Activated gamma-delta T cell treated with anti-CD3 and anti-CD28 coated beads, Interleukin-2, amount 50 U/mL, for 16 hours (primary cell): ENCODE measurements around the gene B4GALT6.

Experiments
- DNase-seq: peaks from one replicate; pipeline ENCODE4 v3.0.0-alpha.2; 2020; ENCODE audit warnings: low read depth

Gene B4GALT6

DNA sequence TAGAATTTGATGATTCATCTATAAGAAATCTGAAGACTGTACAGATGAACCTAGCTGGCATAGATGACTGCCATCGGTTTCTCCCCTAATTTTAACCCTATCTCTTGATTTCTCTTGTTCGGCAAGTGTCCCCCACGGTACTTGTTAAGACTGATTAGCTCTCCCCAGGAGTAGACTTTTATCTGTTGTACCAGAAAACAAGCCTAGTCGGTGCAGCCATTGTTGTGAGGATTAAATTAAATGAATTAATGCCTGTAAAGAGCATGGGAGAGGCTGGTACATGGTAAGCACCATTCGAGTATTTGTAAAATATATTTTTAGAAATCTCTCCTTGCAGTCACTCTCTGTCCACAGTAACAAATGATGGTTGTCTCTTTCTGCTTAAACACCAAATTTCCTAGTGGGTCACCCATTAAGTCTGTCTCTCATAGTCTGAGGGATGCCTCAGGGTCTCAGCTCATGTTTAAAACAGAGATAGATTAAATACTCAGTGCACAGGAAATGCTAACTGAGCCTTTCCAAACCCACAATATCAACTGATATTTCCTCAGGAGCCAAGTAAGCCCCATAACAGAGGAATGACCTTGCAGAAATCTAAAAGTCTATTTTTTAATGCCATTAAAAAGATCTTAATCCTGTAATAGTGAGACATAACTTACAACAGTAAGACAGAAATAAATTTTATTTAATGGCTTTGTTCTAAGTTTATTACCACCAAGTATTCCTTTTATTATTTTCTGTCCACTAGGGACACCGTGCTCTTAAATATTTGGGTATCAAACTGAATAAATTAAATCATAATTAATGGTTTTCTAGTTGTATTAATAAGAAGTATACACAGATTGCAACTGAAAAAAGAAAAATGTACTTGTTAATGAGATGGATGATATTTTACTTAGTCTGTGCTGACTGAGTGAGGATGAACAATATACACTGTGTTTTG lies 2.9 kb upstream of the B4GALT6 start:
- DNase-seq, result no peak

DNA sequence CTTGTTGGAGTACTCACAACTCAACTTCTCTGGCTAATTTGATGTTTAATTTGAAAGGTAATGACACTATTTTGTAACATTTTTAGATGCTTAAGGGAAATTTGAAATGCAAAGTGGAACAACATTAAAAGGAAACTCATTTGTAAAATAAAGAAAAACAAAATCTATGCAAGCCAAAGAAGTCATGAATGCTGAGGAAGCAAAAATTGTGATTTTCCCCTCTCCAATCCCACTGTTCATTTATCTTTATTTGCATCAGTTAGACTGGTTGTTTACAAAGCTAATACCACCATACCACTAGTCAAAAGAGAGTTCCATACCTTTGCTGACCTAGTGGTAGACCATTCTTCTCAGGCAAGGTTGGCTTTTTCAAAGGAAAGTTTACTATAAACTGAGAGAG lies 2.2 kb upstream of the B4GALT6 start:
- DNase-seq, result no peak

DNA sequence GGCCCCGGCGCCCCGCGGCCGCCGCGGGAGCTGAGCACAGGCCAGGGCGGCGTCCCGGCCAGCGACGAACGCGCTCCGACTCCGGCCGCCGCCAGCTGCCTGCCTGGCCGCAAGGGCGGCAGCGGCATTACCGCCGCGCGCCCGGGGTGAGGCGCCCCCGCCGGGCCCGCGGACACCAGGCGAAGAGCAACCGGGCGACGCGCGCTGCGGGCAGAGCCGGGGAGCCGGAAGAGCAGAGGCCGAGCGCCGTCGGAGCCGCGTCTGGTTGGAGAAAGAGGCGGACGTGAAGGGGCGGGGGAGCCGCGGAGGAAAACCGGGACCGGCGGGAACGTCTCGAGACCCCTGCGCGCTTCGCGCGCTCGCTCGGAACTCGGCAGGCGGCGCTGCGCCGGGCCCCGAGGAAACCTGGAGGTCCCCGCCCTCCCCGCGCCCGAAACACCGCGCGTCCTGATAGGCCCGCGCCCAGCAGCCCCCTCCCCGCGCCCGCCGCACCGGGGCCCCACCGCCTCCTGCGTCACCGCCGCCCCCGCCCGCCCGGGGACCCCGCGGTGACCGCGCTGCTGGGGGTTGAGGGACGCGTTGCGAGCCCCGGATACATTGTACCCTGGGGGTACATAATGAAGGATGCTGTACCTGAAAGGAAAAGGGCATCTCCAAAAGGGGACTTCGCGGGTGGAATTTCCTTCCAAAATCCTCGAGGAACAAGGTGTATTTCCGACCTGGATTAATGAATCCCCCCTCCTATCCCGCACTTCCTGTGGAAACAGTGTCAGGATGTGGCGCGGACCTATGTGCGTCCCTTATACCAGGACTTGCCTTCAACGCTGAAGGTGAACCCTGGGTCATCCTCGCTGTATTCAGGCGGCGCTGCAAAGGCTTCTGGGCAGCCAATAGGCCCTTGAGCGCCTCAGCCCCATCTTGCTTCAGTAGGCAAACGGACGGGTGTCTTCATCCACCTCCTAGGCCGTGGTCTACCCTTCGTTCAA lies 1.0 kb upstream of the B4GALT6 start:
- peak; percentile 14 for DNase-seq

DNA sequence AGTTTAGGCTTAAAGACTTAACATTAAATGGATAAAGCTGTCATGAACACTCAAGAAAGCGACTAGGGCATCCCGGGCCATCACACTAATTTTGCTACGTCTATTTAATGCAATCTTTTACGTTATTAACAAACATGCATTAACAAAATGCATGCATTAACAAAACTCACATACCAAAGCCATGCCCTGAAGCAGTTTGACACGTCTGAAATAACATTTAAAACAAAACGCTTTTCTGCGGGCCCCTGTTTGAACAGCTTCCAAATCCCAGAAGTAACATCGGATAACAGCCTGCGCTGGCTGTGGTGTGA lies 458 bp downstream of the B4GALT6 start:
- no peak for DNase-seq

DNA sequence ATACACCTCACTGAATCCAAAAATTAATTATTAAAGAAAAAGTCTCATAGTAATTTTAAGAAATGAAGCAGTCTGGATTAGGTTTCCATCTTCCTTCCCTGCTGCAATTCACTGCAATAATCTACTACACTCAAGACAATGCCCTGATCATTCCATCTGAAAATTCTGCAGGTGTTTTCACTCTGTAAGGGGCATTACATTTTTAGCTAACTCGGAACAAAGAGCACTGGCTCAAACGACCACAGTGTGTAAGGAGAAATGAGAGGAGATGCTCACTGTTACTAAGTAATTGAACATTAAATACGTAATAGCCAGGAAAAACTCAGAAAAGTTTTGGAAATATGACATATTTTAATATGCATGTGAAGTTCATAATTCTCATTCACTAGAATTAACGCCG lies 1.3 kb downstream of the B4GALT6 start:
- no peak for DNase-seq

DNA sequence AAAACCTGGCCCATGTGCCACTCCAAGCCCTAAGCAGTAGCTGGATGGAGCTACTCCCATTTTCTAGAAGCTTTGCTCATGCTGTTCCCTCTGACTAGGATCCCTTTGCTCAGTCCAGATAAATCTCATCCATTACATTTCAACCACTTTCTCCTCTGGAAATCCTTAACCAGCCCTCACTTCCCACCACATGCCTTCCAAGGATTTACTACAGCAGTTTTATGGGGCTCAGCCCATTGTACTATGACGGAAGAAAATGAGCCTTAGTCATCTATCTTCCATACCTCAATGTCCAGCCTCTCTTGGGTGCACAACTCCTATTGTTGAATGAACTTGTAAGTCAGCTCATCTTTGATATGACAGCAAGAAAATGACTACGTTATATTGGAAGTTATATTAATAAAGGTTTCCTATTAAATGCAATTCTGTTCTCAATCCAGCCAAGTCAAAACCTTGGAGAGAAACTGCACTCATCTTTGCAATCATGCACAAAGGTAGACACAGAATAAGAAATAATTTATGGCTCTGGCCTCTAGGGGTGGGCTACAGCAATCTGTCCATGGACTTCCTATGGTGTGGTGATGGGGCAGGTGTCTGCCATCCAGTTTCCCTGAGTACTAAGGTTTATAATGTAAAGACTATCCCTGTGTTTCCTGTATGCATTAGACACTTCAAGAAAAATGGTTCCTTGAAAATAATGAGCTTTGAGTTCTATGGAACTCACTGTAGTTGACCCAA lies 3.4 kb downstream of the B4GALT6 start:
- DNase-seq, result no peak

DNA sequence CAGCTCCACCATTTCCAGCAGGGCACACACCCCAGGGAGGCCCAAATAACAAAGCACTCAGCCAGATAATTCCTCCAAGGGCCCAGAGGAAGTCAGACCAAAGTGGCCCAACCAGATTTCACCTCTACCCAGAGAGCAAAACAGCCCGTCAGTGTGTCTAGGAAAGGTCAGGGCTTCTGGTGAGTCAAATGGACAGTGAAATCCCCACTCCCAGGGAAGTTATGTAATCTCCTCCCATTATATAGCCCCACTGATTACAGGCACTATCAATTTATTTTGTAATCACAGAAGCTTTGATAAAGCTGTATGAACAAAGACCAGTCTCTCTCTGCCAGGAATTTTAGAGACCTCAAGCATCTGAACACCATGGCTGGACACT lies 4.0 kb downstream of the B4GALT6 start:
- DNase-seq, result no peak

DNA sequence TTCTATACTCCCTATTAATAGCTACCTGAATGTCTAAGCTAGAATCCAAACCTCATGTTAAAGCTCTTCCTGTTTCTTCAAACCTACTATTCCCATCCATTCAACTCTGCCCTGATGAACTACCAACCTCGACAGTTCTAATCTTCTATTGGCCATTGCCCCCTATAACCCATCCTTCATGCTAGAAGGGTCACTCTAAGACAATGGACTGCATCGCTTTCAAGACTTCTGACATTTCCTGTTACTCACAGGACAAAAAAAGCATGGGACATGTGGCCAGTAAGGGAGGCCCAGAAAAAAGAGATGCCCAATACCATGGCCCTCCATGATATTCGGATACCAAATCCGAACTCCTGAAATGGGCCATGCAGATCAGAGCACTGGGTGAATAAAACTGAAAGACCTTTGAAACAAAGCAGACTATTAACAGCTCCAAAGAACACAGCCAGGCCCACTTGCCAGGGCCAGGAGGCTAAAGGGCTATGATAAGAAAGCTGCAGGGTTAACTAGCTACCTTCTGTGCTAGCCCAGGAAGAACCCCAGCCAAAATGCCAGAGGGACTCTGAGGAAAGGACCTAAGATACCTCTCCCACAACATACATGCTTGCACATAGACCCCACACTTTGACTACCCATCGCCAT lies 4.5 kb downstream of the B4GALT6 start:
- DNase-seq, result no peak

DNA sequence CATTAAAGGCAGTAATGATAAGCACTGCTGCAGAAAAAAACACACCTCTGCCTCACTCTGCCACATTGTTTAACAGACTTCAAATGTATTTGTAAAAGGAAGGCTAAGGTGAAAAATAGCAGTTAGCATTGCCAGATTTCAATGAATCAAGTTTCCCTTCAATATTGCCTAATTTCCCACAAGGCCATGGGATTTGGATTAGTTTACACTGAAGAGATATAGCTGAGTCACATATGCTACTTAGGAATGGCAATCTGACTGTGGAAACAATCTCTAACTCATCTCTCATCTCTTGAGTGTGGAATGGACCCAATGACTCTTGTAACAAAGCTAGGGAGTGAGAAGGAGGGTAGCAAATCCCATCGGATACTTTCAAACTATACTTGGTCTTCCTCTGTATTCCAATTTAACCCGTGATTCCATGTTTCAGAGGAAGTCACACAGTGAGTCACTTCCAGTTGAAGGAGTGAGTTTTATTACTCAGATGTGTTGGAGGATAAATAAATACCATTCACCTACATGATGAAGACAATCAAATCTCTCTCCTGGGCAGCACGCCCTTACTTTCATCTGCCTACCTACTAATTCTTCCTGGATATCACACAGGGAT lies 5.1 kb downstream of the B4GALT6 start:
- DNase-seq, result no peak

DNA sequence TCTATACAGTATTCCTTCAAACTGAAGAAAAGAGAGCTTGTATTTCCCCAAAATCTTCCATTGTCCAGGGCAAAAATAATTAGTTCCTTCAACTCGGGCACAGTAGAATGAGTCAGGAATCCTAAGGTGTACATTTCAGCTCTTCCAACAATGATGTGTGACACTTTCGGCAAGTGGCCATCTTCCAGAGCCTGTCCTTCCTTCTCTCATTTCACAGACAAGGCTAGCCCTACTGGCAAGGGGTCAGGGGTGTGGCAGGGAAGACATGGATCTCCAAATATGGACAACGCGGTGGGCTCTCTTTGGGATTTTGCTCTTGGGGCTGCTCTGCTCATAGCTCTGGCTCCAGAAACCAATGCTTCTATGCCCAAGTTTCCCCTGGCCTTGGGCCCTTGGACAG lies 6.0 kb downstream of the B4GALT6 start:
- DNase-seq, result no peak

DNA sequence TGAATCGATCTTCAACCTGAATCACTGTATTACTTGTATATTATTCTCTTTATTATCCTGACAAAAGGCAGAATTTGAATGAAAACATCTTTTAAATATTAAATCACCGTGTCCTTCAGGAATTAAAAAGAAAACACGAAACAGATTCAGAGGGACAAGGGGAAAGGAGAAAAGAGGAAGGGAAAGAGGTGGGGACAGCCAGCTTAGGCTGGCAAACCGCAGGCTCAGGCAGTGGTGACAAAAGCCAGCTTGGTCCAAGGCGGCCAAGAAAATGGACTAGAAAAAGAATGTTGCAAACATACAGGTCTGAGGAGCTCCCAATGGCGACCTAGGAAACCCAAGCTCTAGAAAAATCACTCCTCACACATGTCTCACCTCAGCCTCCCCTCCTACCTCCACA lies 6.8 kb downstream of the B4GALT6 start:
- no peak for DNase-seq

DNA sequence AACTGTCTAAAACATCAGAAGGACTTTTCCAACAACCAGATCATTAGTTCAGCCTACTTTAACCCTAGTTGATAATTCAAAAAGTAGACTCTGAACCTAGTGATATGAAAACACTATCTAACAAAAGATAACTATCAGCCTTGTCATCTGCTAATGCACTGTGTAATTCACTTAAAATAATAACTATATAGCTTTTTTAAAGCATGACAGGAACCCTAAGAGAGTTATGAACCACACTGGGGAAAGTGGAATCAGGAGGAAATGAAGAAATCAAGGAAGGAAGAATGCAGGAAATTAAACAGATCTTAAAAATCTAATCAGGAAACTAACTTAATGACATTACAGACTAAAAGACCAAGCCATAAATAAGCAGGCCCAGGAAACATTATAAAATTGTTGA lies 9.0 kb downstream of the B4GALT6 start:
- no peak for DNase-seq

DNA sequence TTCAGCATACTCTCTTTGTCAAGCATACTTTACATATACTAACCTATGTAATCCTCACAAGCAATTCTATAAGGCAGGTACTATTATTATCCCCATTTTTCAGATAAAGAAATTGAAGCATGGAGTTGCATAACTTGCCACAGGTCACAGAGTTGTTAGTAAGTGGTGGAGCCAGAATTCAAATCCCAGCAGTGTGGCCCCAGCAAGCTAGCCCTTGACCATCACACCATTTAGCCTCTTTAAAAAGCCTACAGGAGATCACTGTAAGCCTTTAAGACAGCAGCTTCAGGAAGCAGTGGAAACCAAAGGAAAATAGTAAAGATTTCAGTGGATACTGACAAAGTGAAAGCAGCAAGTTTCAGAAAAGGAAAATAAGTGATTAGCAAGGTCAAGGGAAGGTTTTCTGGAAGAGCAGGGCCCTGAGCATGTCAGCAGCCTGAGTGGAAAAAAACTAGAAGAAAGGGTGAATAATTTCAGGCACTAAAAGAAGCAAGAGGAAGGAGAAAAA lies 11.7 kb downstream of the B4GALT6 start:
- no peak for DNase-seq

DNA sequence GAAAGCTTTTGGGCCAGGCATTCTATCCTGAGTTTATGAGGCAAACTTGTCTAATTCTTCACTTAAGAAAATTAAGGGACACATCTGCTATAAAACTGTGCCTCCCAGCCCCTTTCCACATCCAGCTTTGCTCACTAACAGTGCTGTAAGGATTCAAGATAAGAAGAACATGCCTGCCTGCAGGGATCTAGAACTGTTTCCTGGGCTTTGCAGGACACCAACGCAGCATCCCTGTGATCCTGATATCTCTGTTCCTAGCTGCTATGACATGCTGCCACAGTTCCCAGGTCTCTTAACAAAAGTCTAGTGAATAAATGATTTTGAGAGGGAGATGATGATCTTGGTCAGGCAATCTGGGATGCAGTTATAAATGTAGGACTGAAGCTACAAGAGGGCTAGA lies 12.4 kb downstream of the B4GALT6 start:
- no peak for DNase-seq

DNA sequence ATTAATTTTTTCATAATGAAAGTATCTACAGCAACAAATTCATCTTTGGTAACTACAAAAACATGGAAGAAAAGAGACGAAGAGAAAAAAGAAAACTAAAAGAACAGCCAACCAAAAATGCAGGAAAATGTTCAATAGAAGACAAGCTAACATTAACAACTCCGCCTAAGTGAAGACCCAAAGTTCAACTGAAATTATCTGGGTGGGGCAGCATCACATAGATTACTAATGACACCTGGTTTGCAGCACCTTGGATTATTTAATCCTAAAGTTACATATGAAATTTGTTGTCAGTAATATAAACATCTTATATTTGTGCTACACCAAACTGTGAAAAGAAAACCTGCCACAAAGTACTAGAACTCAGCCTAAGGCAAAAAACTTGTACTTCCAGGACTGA lies 14.8 kb downstream of the B4GALT6 start:
- DNase-seq, result no peak

DNA sequence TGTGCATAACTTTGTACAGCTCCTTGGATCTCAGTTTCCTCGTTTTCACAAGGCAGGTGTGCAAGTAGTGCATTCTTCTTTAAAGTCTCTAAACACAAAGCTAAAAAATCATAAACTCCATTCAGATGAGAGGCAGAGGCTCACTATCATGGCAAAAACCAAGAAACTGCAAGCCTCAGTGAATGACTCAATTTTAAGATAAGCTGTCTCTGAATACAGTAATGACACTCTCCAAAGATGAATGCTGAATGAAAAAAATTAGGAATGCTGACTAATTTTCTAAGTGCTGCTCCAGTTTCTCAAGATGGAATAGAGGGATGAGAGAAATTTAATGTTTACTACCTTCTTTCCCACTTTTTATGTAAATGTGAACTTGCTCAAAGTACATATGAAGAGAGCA lies 17.2 kb downstream of the B4GALT6 start:
- no peak for DNase-seq

DNA sequence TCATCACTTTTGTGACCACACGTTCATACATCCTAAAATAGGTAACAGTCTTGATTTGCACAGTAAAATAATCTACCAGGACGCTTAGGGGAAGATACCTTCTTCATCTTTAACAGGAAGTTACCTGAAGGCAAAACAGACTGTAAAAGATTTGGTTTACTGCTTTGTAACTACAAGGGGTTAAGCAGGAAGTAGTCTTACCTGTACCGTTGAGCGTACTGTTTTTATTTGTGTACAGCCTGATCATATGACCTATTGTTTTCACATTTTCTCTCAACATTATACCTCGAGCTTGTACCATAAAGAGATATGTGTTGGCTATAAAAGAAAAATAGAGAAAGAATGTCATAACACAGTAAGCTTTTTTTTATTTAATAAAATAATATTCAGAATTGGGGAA lies 18.3 kb downstream of the B4GALT6 start:
- no peak for DNase-seq

DNA sequence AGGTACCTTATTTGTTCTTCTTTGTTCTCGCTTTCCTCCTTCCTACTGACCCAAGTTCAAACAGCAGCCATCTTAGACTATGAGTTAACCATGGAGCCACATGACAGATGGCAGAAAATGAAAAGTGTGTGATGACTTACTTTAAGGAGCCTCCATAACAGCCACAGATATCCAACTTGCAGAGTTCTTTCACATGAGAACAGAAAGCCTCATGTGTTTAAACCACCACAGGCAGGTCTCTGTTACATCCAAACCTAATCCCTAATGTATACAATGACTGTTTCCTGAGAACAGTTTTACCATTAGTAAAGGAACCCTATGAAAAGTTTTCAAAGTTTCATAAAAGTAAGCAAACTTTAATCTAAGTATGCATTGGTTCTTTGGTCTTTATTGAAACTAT lies 20.3 kb downstream of the B4GALT6 start:
- DNase-seq, result no peak

DNA sequence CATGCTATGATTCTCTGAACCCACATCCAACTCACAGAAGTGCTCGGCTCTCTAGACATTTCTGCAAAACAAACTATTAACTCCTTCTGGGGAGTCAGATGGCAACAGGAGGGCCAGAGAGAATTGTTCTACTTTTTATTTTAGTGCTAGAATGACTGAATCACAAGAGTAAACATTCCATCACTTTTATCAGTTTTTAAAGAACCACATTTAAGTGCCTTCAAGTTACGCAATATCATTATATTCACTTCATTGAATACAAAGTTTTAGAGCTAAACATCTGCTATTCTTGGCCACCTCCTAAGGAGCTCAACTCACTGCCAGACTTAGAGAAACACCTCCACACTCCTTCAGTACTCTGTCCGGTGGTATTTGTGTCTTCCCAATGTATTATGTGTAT lies 22.4 kb downstream of the B4GALT6 start:
- DNase-seq, result no peak

DNA sequence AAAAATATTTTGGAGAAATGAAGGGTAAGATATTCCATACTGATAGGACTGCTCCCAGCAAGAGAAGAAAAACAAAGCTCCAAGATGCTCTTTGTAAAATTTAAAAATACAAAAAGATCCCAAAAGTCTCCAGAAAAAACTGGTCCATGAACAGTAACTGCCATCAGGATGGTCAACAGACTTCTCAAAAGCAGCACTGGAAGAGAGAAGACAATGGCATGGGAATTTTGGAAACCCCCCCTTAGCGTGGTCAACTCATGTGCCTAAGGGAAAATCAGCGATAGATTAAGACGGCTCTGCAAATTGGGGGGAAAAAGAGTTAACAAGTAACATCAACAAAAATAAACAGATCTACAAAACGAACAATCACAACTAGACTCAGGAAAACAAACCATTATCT lies 23.6 kb downstream of the B4GALT6 start:
- no peak for DNase-seq

DNA sequence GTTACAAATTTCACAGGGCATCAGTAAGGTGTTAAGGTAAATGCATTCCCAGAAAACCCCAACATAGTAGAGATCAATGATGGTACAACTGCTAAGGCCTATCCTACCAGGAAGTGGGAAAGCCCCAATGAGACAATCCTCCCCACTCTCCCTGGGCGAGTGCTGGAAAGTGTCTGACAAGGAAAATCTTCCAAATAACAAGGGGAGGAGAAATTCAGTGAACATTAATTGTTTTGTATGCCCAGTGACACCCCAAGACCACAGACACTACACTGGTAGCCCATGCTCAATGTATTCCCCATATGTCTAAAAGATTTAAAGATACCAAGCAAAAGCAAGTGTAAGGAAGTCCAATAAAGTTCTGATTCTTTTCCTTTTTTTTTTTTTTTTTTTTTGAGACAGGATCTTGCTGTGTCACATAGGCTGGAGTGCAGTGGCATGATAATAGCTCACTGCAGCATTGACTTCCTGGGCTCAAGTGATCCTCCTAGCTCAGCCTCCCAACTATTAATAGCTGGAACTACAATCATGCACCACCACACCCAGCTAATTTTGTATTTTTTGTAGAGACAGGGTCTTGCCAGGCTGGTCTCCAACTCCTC lies 24.7 kb downstream of the B4GALT6 start:
- no peak for DNase-seq
